Measurements from ENCODE around the gene MYOM1. TPM values are rescaled to one million over a fixed set of nuclear protein-coding genes. Genes with fewer than 3 reads are reported as not detected.

Gene MYOM1
- total RNA-seq, 1 donor: 0.27 TPM

- DNase-seq (ENCODE audit: low read depth in 2 of 3, low spot score in 2 of 3): peak in 2 of 3 donors; percentile 73 to 96
Observed at GRCh38 chr18:3120356-3120755, 99.4 kb downstream of the MYOM1 start.

GRCh38 chr18:3119401-3120341 is 100.1 kb downstream of the MYOM1 start:
- DNase-seq (ENCODE audit: low read depth in 2 of 3, low spot score in 2 of 3): no peak

DNA sequence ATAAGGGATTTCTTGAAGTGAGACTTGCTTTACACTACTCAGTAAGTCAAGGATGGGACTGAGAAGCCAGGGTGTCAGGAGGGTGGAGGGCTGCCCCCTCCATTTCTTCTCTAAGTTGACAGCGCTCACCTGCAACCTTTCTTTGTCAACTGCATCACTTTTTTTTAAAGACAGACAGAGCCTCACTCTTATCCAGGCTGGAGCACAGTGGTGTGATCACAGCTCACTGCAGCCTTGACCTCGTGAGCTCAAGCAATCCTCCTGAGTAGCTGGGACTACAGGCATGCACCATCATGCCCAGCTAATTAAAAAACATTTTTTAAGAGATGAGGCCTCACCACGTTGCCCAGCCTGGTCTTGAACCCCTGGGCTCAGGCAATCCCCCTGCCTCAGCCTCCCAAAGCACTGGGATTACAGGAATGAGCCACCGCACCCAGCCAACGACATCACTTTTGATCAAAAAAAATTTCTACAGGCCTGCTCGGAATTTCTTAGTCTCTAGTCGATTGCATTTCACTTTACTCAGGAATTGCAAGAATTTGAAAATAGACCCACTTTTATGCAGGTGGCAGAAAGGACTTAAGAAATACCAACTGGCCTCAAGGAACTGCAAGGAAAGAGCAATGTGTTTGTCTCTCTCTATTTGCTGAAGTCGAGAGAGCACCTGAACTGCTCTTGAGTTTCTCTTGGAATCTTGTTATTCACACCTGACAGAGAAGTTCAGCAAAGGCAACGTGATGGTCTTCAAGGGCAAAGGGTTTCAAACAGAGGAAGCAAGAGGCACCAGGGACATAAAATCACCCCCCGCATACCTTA is 101.4 kb downstream of the MYOM1 start:
- no peak for DNase-seq (ENCODE audit: low read depth in 2 of 3, low spot score in 2 of 3)

DNA sequence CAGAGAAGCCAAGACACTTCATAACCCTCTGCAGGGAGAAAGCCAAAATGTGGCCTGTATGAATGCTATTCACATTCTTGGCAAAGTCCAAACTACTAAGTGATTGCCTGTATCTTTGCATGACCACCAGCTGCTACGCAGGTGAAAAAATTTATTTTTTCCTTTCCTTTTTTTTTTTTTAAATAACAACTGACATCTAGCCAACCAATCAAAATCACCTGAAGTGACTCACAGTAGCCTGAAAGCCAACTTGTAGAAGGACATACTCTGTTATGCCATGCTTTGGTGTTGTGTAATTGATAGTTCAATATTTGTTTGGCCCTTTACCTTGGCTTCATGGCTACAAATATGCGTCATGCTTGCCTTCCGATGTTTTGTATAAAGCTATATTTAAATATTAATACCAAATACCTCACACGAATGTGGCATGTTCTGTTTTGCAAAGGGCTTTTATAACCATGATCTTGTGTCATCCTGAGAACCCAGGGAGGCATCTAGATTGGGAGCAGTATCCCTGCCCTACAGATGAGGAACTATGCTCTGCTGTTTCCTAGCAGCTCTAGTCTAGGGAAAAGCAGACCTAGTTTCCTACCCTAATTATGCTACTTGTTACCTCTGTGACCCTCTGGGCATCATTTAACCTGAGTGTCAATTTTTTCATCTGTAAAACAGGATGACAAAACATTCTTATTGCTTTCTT is 102.1 kb downstream of the MYOM1 start:
- no peak for DNase-seq (ENCODE audit: low read depth in 2 of 3, low spot score in 2 of 3)

DNA sequence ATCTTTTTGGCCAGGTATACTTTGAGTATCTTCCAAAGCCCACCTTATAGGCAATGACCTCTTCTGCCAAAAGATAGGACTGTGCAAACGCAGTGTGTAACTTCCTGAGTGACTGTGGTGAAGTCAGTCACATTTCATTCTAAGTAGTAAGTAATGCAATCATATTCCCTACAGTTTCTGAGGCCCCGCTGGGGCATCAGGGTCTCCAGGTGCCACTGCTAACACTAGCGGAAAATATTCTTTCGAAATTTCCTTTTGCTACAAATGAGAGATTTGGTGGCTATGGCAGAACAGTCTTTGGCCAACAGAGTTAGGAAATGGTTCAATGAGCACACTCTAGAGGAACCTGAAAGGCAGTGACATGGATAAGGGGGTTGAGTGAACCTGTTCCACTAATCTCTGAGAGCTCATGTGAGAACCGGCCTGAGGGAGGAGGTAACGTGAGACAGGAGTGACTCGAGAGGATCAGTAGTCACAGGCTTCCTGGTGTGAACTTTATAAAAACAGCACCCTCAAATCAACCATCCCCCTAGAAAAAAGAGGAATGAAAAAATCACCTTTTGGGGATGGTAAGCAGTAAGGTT is 104.2 kb downstream of the MYOM1 start:
- no peak for DNase-seq (ENCODE audit: low read depth in 2 of 3, low spot score in 2 of 3)

GRCh38 chr18:3114451-3114850 is 105.3 kb downstream of the MYOM1 start:
- no peak for DNase-seq (ENCODE audit: low read depth in 2 of 3, low spot score in 2 of 3)

- no peak for DNase-seq (ENCODE audit: low read depth in 2 of 3, low spot score in 2 of 3)
Observed at GRCh38 chr18:3114026-3114425, 105.7 kb downstream of the MYOM1 start.

GRCh38 chr18:3111523-3112240 is 108.1 kb downstream of the MYOM1 start:
- DNase-seq (ENCODE audit: low read depth in 2 of 3, low spot score in 2 of 3): no peak

GRCh38 chr18:3110034-3110752 is 109.6 kb downstream of the MYOM1 start:
- no peak for DNase-seq (ENCODE audit: low read depth in 2 of 3, low spot score in 2 of 3)

GRCh38 chr18:3107740-3108151 is 112.0 kb downstream of the MYOM1 start:
- no peak for DNase-seq (ENCODE audit: low read depth in 2 of 3, low spot score in 2 of 3)

DNA sequence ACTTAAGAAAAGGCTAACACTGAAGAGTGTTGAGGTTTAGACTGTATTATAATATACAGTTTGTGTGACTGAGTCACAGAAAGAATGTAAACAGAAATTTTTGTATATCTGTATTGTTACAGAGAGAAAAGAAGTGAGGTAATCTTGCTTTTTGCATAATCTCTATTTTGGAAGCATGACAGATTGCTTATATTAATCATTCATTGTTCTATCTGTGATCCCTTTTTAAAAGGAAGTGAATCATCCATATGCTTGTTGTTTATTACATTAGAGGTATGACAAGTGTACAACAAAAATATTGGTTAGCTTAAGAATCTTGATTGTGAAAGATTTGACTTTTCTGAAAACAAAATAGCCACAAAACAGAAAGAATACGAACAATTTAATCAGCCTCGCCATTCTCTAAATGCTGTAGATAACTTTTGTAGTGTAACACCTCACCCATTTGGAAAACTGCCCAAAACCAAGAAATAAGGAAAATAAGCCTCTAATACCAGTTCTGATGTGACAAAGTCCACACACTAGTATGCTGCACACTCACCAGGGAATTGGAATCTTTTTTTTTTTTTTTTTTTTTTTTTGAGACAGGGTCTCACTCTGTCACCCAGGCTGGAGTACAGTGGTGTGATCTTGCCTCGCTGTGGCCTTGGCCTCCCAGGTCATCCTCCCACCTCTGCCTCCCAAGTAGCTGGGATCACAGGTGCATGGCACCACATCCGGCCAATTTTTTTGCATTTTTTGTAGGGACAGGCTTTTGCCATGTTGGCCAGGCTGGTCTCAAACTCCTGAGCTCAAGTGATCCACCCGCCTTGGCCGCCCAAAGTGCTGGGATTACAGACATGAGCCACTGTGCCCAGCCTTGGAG is 115.3 kb downstream of the MYOM1 start:
- DNase-seq (ENCODE audit: low read depth in 2 of 3, low spot score in 2 of 3): no peak

DNA sequence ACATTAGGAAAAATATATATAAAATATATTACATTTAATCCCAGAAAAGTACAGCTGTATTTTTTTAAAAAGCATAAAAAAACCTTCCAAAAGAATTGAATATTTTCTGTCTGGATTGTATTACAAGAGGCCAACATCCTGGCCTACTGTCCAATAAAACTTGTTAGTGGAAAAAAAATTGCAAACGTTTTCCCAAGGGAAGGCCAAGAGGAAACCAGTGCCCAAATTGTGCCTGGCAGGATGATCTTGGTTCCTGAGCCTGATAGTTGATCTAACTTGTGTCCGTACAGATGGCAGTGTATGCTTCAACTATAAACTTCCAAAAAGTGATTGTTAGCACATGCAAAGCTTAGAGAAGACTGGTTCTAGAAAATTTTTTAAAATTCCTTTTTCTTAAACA is 116.2 kb downstream of the MYOM1 start:
- DNase-seq (ENCODE audit: low read depth in 2 of 3, low spot score in 2 of 3): no peak

DNA sequence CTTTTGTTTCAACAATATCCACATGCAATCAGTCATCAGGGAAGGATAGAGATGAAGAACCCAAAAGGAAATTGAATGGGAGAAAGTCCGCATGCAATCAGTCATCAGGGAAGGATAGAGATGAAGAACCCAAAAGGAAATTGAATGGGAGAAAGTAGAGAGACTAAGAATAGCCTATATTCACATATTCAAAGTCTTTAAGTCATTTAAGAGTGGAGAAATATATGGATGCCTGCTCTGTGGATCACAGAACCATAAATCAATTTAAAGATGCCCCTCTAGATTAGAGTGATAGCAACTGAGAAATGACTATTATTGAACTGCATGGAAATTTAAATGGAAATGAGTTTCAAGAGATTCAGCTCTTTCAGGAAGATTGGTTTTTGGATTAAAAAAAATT is 116.8 kb downstream of the MYOM1 start:
- DNase-seq (ENCODE audit: low read depth in 2 of 3, low spot score in 2 of 3): no peak

GRCh38 chr18:3100498-3101132 is 119.2 kb downstream of the MYOM1 start:
- DNase-seq (ENCODE audit: low read depth in 2 of 3, low spot score in 2 of 3): no peak

- no peak for DNase-seq (ENCODE audit: low read depth in 2 of 3, low spot score in 2 of 3)
Observed at GRCh38 chr18:3099327-3099726, 120.4 kb downstream of the MYOM1 start.

GRCh38 chr18:3097082-3097481 is 122.7 kb downstream of the MYOM1 start:
- peak in 2 of 3 donors; percentile 4 to 9 for DNase-seq (ENCODE audit: low read depth in 2 of 3, low spot score in 2 of 3)

DNA sequence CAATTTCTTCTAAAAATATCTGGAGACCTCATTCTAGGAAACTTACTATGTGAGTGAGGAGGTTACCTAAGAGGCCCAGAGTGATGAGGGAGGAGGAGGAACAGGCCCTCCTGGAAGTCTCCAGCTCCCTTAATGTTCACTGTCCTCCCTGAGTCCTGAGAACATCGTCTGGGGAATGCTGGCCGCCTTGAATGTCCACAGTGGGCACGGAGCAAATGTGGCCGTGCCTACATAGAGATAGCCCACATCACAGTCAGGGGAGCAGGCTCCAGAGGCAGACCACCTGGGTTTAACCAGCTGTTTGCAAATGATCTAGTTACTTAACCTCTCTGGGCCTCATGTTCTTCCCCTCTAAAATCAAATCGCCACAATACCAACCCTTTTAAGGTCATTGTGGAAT is 123.8 kb downstream of the MYOM1 start:
- no peak for DNase-seq (ENCODE audit: low read depth in 2 of 3, low spot score in 2 of 3)

- peak in 1 of 3 donors; percentile 9 for DNase-seq (ENCODE audit: low read depth in 2 of 3, low spot score in 2 of 3)
Observed at GRCh38 chr18:3094338-3094684, 125.5 kb downstream of the MYOM1 start.
